Panc1 (cell line): ENCODE results near the gene UGT1A10.

Experiments used
- POLR2AphosphoS5 ChIP-seq: IDR thresholded peaks from 2 replicates; pipeline ENCODE4 v1.6.1; 2012; ENCODE audit warnings: mild to moderate bottlenecking, low read depth, low read length, moderate library complexity
- SIN3A ChIP-seq: IDR thresholded peaks from 2 replicates; pipeline ENCODE4 v1.6.1; 2012; ENCODE audit warnings: low read depth, mild to moderate bottlenecking, low read length, moderate library complexity, borderline replicate concordance; ENCODE audit not compliant: insufficient read depth
- TCF7L2 ChIP-seq: IDR thresholded peaks from 2 replicates; pipeline ENCODE4 v1.6.1; 2011; ENCODE audit warnings: mild to moderate bottlenecking, low read depth, low read length, inconsistent platforms
- TF ChIP-seq, protein P1 (sequence below): fragments of 450-650 bp; IDR thresholded peaks from 2 replicates; pipeline ENCODE4 v1.5.1; 2017; ENCODE audit warnings: mild to moderate bottlenecking
- TF ChIP-seq, protein P2 (sequence below), 2 experiments: IDR thresholded peaks; 2 replicates each; pipeline ENCODE4 v1.6.1; 2011 to 2012; ENCODE audit warnings: low read depth in 2 of 2, control low read depth in 1 of 2, low read length in 1 of 2, mild to moderate bottlenecking in 1 of 2, moderate library complexity in 1 of 2; ENCODE audit not compliant: insufficient read depth in 1 of 2

DNA sequence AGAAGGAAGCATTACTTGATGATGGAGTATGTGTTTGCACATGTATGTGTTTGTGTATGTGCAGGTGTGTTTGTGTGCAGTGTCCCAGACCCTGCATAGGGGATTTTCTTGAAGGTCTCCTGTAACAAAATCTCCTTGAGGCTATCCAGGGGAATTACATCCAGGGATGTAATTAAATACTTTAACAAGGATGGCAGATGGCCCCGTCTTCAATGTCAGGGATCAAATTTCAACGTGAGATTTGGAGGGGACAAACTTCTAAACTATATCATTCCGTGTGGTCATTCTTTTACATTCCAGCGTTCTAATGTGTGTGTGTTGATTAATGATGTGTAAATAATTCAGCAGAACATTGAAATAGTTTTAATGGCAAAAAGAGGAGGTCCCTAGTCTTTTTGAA is 38.7 kb downstream of the UGT1A10 start:
- TF ChIP-seq, protein P1, sequence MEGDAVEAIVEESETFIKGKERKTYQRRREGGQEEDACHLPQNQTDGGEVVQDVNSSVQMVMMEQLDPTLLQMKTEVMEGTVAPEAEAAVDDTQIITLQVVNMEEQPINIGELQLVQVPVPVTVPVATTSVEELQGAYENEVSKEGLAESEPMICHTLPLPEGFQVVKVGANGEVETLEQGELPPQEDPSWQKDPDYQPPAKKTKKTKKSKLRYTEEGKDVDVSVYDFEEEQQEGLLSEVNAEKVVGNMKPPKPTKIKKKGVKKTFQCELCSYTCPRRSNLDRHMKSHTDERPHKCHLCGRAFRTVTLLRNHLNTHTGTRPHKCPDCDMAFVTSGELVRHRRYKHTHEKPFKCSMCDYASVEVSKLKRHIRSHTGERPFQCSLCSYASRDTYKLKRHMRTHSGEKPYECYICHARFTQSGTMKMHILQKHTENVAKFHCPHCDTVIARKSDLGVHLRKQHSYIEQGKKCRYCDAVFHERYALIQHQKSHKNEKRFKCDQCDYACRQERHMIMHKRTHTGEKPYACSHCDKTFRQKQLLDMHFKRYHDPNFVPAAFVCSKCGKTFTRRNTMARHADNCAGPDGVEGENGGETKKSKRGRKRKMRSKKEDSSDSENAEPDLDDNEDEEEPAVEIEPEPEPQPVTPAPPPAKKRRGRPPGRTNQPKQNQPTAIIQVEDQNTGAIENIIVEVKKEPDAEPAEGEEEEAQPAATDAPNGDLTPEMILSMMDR = no peak
- TF ChIP-seq, protein P2, sequence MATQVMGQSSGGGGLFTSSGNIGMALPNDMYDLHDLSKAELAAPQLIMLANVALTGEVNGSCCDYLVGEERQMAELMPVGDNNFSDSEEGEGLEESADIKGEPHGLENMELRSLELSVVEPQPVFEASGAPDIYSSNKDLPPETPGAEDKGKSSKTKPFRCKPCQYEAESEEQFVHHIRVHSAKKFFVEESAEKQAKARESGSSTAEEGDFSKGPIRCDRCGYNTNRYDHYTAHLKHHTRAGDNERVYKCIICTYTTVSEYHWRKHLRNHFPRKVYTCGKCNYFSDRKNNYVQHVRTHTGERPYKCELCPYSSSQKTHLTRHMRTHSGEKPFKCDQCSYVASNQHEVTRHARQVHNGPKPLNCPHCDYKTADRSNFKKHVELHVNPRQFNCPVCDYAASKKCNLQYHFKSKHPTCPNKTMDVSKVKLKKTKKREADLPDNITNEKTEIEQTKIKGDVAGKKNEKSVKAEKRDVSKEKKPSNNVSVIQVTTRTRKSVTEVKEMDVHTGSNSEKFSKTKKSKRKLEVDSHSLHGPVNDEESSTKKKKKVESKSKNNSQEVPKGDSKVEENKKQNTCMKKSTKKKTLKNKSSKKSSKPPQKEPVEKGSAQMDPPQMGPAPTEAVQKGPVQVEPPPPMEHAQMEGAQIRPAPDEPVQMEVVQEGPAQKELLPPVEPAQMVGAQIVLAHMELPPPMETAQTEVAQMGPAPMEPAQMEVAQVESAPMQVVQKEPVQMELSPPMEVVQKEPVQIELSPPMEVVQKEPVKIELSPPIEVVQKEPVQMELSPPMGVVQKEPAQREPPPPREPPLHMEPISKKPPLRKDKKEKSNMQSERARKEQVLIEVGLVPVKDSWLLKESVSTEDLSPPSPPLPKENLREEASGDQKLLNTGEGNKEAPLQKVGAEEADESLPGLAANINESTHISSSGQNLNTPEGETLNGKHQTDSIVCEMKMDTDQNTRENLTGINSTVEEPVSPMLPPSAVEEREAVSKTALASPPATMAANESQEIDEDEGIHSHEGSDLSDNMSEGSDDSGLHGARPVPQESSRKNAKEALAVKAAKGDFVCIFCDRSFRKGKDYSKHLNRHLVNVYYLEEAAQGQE (IDR thresholded peaks at IDR 0.05; ENCODE audit: insufficient read depth in 1 of 2, low read depth in 2 of 2, low read length in 1 of 2) = no peak
- no peak for TF ChIP-seq SIN3A
- no peak for TF ChIP-seq POLR2AphosphoS5
- no peak for TF ChIP-seq TCF7L2
